SK-N-SH (cell line): ENCODE results near the gene TBC1D1. TPM values are rescaled to one million over a fixed set of nuclear protein-coding genes. Genes with fewer than 3 reads are reported as not detected.

Experiments
- CHD2 ChIP-seq: fragments of 150-350 bp; IDR thresholded peaks from 2 replicates; pipeline ENCODE4 v1.6.1; 2018; ENCODE audit warnings: low read length; ENCODE audit not compliant: partially characterized antibody
- FOXJ3 ChIP-seq: sonication (generic); formaldehyde crosslinking; IDR thresholded peaks from 2 replicates; pipeline ENCODE4 v1.5.1; 2020; ENCODE audit warnings: mild to moderate bottlenecking, missing genetic modification reagents
- MXI1 ChIP-seq: IDR thresholded peaks from 2 replicates; pipeline ENCODE4 v1.6.1; 2012; ENCODE audit warnings: mild to moderate bottlenecking, low read depth, low read length, improper control_type of control experiment
- RAD21 ChIP-seq: IDR thresholded peaks from 2 replicates; pipeline ENCODE4 v1.6.1; 2012; ENCODE audit warnings: mild to moderate bottlenecking, low read length
- RCOR1 ChIP-seq: fragments of 150-350 bp; IDR thresholded peaks from 2 replicates; pipeline ENCODE4 v1.6.1; 2017; ENCODE audit warnings: antibody characterized with exemption, low read length
- REST ChIP-seq: IDR thresholded peaks from 2 replicates; pipeline ENCODE4 v1.6.1; 2012; ENCODE audit warnings: mild to moderate bottlenecking, low read depth, low read length, moderate library complexity
- RFX5 ChIP-seq: IDR thresholded peaks from 2 replicates; pipeline ENCODE4 v1.6.1; 2012; ENCODE audit warnings: mild to moderate bottlenecking, improper control_type of control experiment, low read length
- RXRA ChIP-seq: IDR thresholded peaks from 2 replicates; pipeline ENCODE4 v1.4.0; 2012; ENCODE audit warnings: low read depth, mild to moderate bottlenecking, borderline replicate concordance
- SIN3A ChIP-seq: IDR thresholded peaks from 2 replicates; pipeline ENCODE4 v1.6.1; 2012; ENCODE audit warnings: low read depth, mild to moderate bottlenecking, low read length, moderate library complexity, borderline replicate concordance
- TAF1 ChIP-seq: IDR thresholded peaks from 2 replicates; pipeline ENCODE4 v1.6.1; 2012; ENCODE audit warnings: low read depth, mild to moderate bottlenecking, low read length, moderate library complexity, borderline replicate concordance
- TCF12 ChIP-seq: IDR thresholded peaks from 2 replicates; pipeline ENCODE4 v1.4.0; 2012
- USF2 ChIP-seq: fragments of 150-350 bp; IDR thresholded peaks from 2 replicates; pipeline ENCODE4 v1.6.1; 2017; ENCODE audit warnings: antibody characterized with exemption, low read length, low read depth, borderline replicate concordance
- ZBTB33 ChIP-seq: IDR thresholded peaks from 2 replicates; pipeline ENCODE4 v1.4.0; 2012; ENCODE audit warnings: low read depth, borderline replicate concordance
- polyA plus RNA-seq, 3 experiments: library from polyadenylated mRNA; depleted of rRNA; stranded (reverse); fragments of >200 nt; gene quantifications; 2 replicates each; pipeline ENCODE4 v1.2.3, GENCODE V29; 2012
- TF ChIP-seq, protein P1 (sequence below): IDR thresholded peaks from 2 replicates; pipeline ENCODE4; 2012

The TBC1D1 gene
- polyA plus RNA-seq, 1 of the 3 experiments (the other 2 are of a cell fraction) = 29.8 TPM

DNA sequence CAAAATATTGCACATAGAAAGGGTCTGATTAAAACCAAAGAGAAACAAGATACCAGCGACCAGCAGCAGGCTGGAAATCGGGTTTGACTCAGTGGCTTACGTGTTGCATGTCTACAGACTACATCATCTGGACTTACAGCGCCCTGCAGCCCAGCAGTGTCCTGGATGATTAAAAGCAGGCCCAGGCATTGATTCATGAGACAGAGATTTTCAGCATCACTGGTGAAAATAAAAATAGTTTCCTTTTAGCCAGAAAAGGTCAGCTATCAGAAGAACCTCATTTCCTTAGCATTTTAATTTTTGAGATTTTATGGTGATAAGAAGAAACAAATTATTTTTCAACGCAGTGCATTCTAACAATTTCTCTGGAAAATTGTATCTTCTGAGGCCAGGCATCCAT lies 259.9 kb downstream of the TBC1D1 start (continued):
- TF ChIP-seq, protein P1, sequence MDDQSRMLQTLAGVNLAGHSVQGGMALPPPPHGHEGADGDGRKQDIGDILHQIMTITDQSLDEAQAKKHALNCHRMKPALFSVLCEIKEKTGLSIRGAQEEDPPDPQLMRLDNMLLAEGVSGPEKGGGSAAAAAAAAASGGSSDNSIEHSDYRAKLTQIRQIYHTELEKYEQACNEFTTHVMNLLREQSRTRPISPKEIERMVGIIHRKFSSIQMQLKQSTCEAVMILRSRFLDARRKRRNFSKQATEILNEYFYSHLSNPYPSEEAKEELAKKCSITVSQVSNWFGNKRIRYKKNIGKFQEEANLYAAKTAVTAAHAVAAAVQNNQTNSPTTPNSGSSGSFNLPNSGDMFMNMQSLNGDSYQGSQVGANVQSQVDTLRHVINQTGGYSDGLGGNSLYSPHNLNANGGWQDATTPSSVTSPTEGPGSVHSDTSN = peak; percentile 95
- TF ChIP-seq SIN3A (no peak), CHD2 (no peak), FOXJ3 (no peak), ZBTB33 (0 out of 2 replicates have a peak, but pooled peaks have one; percentile 7), TAF1 (no peak), RAD21 (no peak), RCOR1 (no peak), RXRA (peak; percentile 62; the same call in 1 of the 2 replicates), REST (no peak), USF2 (no peak), RFX5 (no peak), MXI1 (no peak), TCF12 (peak; percentile 96)
- TF ChIP-seq, all 33 proteins: peak for 13
